HG03045 (cell line): ENCODE results near the gene MPHOSPH9.

Experiments
- ATAC-seq: cut with Tn5 transposase; IDR thresholded peaks from one replicate; pipeline ENCODE4 v1.9.1; 2021; ENCODE audit warnings: mild to moderate bottlenecking, moderate library complexity; ENCODE audit not compliant: unreplicated experiment

MPHOSPH9 gene

DNA sequence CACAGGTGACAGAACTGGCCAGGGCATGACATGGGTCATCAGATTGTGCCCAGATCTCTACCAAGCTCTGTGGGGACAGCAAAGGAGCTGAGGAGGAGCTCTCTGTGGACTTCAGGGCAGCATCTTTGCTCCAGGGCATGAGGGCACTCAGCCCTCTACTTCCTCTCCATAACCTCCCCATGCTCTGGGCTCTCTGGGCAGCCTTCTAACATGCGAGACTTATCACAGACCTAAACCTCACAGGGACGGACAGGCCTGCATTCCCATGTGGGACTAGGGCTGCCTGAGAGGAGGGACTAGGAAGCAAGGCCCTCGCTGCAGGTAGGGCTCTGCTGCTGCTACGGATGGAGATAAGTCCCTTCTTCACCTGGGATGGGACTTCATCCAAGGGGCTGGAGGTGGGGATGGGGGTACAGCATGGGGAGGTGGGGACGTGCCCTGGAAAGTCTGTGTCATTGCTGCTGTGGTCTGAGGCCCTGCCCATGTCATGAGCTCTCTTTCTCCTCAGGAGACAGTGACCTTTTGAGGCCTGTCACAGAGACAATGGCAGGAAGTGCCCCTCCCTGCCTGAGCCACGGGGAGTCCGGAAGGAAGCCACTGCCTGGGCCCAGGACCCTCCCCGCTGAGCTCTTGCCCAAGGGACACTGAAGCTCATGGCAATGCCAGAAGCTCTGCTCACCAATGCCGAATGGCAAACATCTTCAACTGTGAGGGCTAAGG is 126.1 kb downstream of the MPHOSPH9 start:
- ATAC-seq: no peak

DNA sequence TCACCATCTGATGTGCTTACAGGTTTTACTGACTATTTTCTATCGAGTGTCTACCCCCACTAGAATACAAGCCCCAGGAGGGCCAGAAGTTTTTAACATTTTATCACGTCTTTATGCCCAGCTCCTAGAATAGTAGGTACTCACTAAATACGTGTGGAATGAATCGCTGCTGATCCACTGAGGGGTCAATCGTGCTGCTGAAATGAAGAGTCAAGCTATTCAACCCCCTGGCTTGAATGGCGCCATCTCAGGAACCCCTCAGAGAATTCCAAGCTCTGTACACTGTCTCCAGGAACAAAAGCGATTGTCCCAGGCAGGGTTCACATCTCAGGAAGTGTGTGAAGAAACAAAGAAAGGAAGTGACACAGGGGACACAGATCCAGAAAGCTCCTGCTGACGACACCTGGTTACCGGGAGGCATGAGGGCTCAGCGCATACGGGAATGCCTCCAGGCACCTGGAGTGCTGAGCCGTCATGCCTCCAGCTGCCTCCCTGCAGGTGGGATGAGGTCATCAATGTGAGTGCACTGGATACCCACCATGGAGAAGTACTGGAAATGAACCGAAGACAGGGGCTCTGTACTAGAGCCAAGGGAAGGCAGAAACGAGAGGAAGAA is 127.6 kb downstream of the MPHOSPH9 start:
- ATAC-seq: no peak

DNA sequence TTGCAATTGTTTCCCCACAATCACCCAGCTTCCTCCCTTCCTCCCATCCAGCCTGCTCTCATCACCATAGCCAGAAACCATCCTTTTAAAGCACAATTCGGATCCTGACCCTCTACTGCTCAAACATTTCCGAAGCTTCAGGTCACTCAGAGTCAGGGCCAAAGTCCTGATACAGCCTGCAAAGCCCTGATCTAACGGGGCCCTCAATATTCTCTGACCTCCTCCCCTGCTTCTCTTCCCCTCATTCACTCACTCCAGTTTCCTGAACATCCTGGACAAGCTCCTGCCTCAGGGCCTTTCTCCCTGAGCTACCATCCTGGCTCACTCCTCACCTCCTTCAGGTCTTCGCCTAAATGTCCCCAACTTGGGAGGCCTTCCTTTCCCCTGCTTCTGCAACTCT is 128.1 kb downstream of the MPHOSPH9 start:
- ATAC-seq: no peak
